ENCODE data around the gene CLK3. TPM values are rescaled to one million over a fixed set of nuclear protein-coding genes. Genes with fewer than 3 reads are reported as not detected.

The CLK3 gene
- polyA plus RNA-seq, 1 of the 3 experiments (the other 2 are of a cell fraction): 67.7 TPM

DNA sequence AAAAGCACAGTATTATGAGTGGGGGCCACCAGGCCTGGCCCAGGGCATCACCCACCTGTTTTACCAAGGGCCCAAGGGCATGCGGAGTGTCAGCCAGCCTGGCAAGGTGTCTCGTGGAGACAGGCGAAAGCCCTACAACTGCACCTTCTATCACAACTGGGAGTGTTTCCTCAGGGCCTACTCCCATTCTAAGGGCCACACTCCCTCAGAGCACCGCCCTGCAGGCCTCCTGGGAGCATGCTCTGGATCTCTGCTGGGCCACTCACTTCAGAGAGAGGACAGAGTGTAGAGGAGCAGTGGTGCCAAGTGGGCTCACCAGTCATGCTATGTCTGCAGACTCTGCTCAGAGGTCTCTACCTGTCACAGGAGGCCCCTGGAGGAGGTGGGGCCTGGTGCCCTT is 21.2 kb upstream of the CLK3 start:
- H3K79me2 ChIP-seq (ENCODE audit: insufficient read depth): no peaks in the 10 kb centered on the region
- ChIA-PET POLR2A (no interaction called here), CTCF (no interaction called here)
- H3K27me3 ChIP-seq (ENCODE audit: insufficient read depth): no peaks in the 10 kb centered on the region
- H3K9me3 ChIP-seq: no peaks in the 10 kb centered on the region
- no peak for DNase-seq
- TF ChIP-seq TAF1 (IDR thresholded peaks at IDR 0.05; ENCODE audit: borderline replicate concordance, low read depth, low read length): no peak
- TF ChIP-seq NRF1 (IDR thresholded peaks at IDR 0.05; ENCODE audit: low read depth, low read length): no peak
- no peak for TF ChIP-seq GABPA (IDR thresholded peaks at IDR 0.05; ENCODE audit: low read depth)
- no peak for TF ChIP-seq JUND (IDR thresholded peaks at IDR 0.05)
- TF ChIP-seq, protein P1, sequence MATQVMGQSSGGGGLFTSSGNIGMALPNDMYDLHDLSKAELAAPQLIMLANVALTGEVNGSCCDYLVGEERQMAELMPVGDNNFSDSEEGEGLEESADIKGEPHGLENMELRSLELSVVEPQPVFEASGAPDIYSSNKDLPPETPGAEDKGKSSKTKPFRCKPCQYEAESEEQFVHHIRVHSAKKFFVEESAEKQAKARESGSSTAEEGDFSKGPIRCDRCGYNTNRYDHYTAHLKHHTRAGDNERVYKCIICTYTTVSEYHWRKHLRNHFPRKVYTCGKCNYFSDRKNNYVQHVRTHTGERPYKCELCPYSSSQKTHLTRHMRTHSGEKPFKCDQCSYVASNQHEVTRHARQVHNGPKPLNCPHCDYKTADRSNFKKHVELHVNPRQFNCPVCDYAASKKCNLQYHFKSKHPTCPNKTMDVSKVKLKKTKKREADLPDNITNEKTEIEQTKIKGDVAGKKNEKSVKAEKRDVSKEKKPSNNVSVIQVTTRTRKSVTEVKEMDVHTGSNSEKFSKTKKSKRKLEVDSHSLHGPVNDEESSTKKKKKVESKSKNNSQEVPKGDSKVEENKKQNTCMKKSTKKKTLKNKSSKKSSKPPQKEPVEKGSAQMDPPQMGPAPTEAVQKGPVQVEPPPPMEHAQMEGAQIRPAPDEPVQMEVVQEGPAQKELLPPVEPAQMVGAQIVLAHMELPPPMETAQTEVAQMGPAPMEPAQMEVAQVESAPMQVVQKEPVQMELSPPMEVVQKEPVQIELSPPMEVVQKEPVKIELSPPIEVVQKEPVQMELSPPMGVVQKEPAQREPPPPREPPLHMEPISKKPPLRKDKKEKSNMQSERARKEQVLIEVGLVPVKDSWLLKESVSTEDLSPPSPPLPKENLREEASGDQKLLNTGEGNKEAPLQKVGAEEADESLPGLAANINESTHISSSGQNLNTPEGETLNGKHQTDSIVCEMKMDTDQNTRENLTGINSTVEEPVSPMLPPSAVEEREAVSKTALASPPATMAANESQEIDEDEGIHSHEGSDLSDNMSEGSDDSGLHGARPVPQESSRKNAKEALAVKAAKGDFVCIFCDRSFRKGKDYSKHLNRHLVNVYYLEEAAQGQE (IDR thresholded peaks at IDR 0.05; ENCODE audit: low read depth, low read length): no peak
- no peak for TF ChIP-seq EP300 (IDR thresholded peaks at IDR 0.05; ENCODE audit: borderline replicate concordance in 1 of 2, low read depth in 1 of 2, low read length in 1 of 2)
- no peak for TF ChIP-seq YY1 (IDR thresholded peaks at IDR 0.05; ENCODE audit: low read depth)
- no peak for TF ChIP-seq MXI1 (IDR thresholded peaks at IDR 0.05; ENCODE audit: low read depth, low read length)
- no peak for TF ChIP-seq FOXM1 (IDR thresholded peaks at IDR 0.05; ENCODE audit: low read depth)
- TF ChIP-seq CHD2 (IDR thresholded peaks at IDR 0.05; ENCODE audit: low read length, partially characterized antibody): no peak
- TF ChIP-seq RXRA (IDR thresholded peaks at IDR 0.05; ENCODE audit: borderline replicate concordance, low read depth): no peak
- TF ChIP-seq, protein P2, sequence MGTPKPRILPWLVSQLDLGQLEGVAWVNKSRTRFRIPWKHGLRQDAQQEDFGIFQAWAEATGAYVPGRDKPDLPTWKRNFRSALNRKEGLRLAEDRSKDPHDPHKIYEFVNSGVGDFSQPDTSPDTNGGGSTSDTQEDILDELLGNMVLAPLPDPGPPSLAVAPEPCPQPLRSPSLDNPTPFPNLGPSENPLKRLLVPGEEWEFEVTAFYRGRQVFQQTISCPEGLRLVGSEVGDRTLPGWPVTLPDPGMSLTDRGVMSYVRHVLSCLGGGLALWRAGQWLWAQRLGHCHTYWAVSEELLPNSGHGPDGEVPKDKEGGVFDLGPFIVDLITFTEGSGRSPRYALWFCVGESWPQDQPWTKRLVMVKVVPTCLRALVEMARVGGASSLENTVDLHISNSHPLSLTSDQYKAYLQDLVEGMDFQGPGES (IDR thresholded peaks at IDR 0.05; ENCODE audit: low read depth, low read length): no peak
- no peak for TF ChIP-seq MEF2A (IDR thresholded peaks at IDR 0.05; ENCODE audit: borderline replicate concordance, low read depth)
- TF ChIP-seq NFIC (IDR thresholded peaks at IDR 0.05; ENCODE audit: borderline replicate concordance): no peak
- no peak for TF ChIP-seq FOXJ3 (CRISPR knock-in tag; IDR thresholded peaks at IDR 0.05)
- no peak for TF ChIP-seq FOSL2 (IDR thresholded peaks at IDR 0.05; ENCODE audit: borderline replicate concordance, low read depth)
- peaks cover 0 to 8% of the 10 kb centered on the region in 2 experiments for H3K36me3 ChIP-seq (replicated peaks in 1 of 2; ENCODE audit: control insufficient read depth in 1 of 2, insufficient read depth in 2 of 2, low read length in 1 of 2)
- H3K4me3 ChIP-seq (ENCODE audit: low read depth in 2 of 2, low read length in 1 of 2): no peak overlapping the region
- no peaks in the 10 kb centered on the region for H4K20me1 ChIP-seq (ENCODE audit: insufficient read depth)
- no peak overlapping the region for H3K4me2 ChIP-seq
- WGBS (ENCODE audit: low lambda C conversion rate): no CpG with 5 or more reads among the region's 4 CpGs
- H3K9ac ChIP-seq: no peak overlapping the region
- H3K4me1 ChIP-seq (ENCODE audit: control insufficient read depth in 1 of 2, insufficient read depth in 2 of 2, low read depth in 1 of 2, low read length in 1 of 2): peaks cover 0 to 20% of the 10 kb centered on the region in 2 experiments; a peak in 1 of 4 replicates
- H3K27ac ChIP-seq (ENCODE audit: low read depth in 2 of 2, low read length in 1 of 2): no peak overlapping the region
- no peak overlapping the region for H2AFZ ChIP-seq (ENCODE audit: low read depth)
- no peaks in the 10 kb centered on the region for H3K9me2 ChIP-seq
- H3F3A ChIP-seq (replicated peaks; ENCODE audit: insufficient read depth): no peaks in the 10 kb centered on the region

All from SK-N-SH (cell line).